ENCODE measurements around the gene NSMCE1. TPM values are rescaled to one million over a fixed set of nuclear protein-coding genes. Genes with fewer than 3 reads are reported as not detected.

The NSMCE1 gene
- total RNA-seq, 1 experiment from 2014 or later, result 19.3 TPM

- Mint-ChIP-seq H3K36me3 (ENCODE audit: insufficient read depth in 1 of 3, low read depth in 3 of 3) (0 out of 7 replicates have a peak, but pooled peaks cover 0 to 2% (median 0%) of the 10 kb centered on the region in 3 experiments), H3K4me3 (no peak overlapping the region; a peak in 1 of 5 replicates), H3K4me1 (peaks cover 2 to 3% of the 10 kb centered on the region in 2 experiments; a peak in 2 of 4 replicates), H3K27me3 (ENCODE audit: low read depth) (no peaks in the 10 kb centered on the region), H3K9me3 (no peaks in the 10 kb centered on the region), H3K27ac (peak overlapping the region in 1 of 3 experiments; percentile 90; a peak in 2 of 7 replicates)
- no peak overlapping the region for H2AK5ac ChIP-seq (ENCODE audit: insufficient read length, low read length)
- no peak for TF ChIP-seq CTCF (conservative IDR thresholded peaks at IDR 0.05)
- H2BK20ac ChIP-seq (ENCODE audit: low read depth, low read length, poor library complexity, severe bottlenecking), result no peak overlapping the region
- H3K27ac ChIP-seq (ENCODE audit: insufficient read length, low read depth, low read length), result no peak overlapping the region
- no peaks in the 10 kb centered on the region for H3K23me2 ChIP-seq (ENCODE audit: insufficient read length, low read depth, low read length, poor library complexity, severe bottlenecking)
- H4K5ac ChIP-seq (ENCODE audit: insufficient read length, low read depth, low read length), result no peak overlapping the region
- H3K27me3 ChIP-seq (ENCODE audit: insufficient read depth, low read length), result no peaks in the 10 kb centered on the region
- DNase-seq, result no peak
- H3K9ac ChIP-seq (ENCODE audit: extremely low read depth, insufficient read length, low read length), result no peak overlapping the region
- H3T11ph ChIP-seq (ENCODE audit: low read length), result no peak overlapping the region
- no peak overlapping the region for H3K56ac ChIP-seq (ENCODE audit: insufficient read length, low read depth, low read length)
- H3K9me3 ChIP-seq (ENCODE audit: control insufficient read depth, low read depth, low read length), result no peaks in the 10 kb centered on the region
- no peak overlapping the region for H2AFZ ChIP-seq (ENCODE audit: low read length)
- no peak overlapping the region for H2BK5ac ChIP-seq (ENCODE audit: insufficient read length, low read length)
- H3K79me2 ChIP-seq (ENCODE audit: insufficient read depth, low read length), result no peaks in the 10 kb centered on the region
- H3K14ac ChIP-seq (ENCODE audit: insufficient read depth, low read length), result no peak overlapping the region
- no peak overlapping the region for H3K18ac ChIP-seq (ENCODE audit: insufficient read length, low read depth, low read length)
- H3K23ac ChIP-seq (ENCODE audit: insufficient read length, low read depth, low read length), result no peak overlapping the region
- no peak overlapping the region for H2BK12ac ChIP-seq (ENCODE audit: insufficient read length, low read depth, low read length)
- no peaks in the 10 kb centered on the region for H4K20me1 ChIP-seq (ENCODE audit: control insufficient read depth, insufficient read depth, insufficient read length)
- H3K4ac ChIP-seq (ENCODE audit: low read depth, low read length), result no peak overlapping the region
- no peaks in the 10 kb centered on the region for H3K79me1 ChIP-seq (ENCODE audit: insufficient read depth, low read depth, low read length, poor library complexity, severe bottlenecking)
- no peak overlapping the region for H3K4me2 ChIP-seq (ENCODE audit: insufficient read depth, insufficient read length, low read length)
- H3K4me1 ChIP-seq (ENCODE audit: insufficient read depth, low read length), result no peaks in the 10 kb centered on the region
- H2BK15ac ChIP-seq (ENCODE audit: low read depth, low read length), result no peak overlapping the region
- no CpG with 5 or more reads among the region's 21 CpGs for WGBS (ENCODE audit: extremely low coverage, insufficient read length, low lambda C conversion rate)
- H4K91ac ChIP-seq (ENCODE audit: insufficient read length, low read depth, low read length), result no peak overlapping the region
- H2BK120ac ChIP-seq (ENCODE audit: low read depth, low read length, poor library complexity, severe bottlenecking), result no peak overlapping the region
- H4K8ac ChIP-seq (replicated peaks; ENCODE audit: insufficient read length, low read depth, low read length), result no peak overlapping the region
Measured at GRCh38 chr16:27228621-27229501, 39.7 kb downstream of the NSMCE1 start.

Data from H9 (cell line).